Fibroblast of lung (primary cell): ENCODE results near the gene CNBD2.

Experiments
- CTCF ChIP-seq, 2 donors: IDR thresholded peaks in 1 of 2; conservative IDR thresholded peaks in 1 of 2; 1 replicate in 1 of 2; 2 replicates in 1 of 2; pipeline ENCODE4 v1.5.1; 2011 to 2012; ENCODE audit warnings: low read length in 2 of 2, control low read depth in 1 of 2, inconsistent platforms in 1 of 2, low read depth in 1 of 2, mild to moderate bottlenecking in 1 of 2
- EZH2 ChIP-seq: IDR thresholded peaks from 2 replicates; pipeline ENCODE4 v1.5.1; 2012; ENCODE audit warnings: low read length, control low read depth, mild to moderate bottlenecking; ENCODE audit errors: missing control alignments

- TF ChIP-seq CTCF (conservative IDR thresholded peaks at IDR 0.05 in 1 of 2, IDR thresholded peaks at IDR 0.05 in 1 of 2; ENCODE audit: low read depth in 1 of 2, low read length in 2 of 2) (no peak), EZH2 (no peak)
These were observed 540 bp downstream of the CNBD2 start for GRCh38 chr20:35968930-35969329.
